ENCODE measurements around the gene APOBEC3B.
"Not testable (repeated sequence)": the region's sequence is repeated elsewhere in the genome, so short reads cannot be mapped to it uniquely, and the experiment has no call there.

- not testable (repeated sequence) for TF ChIP-seq FOS (IDR thresholded peaks at IDR 0.05; ENCODE audit: borderline replicate concordance, insufficient read depth, low read length); POLR2A (IDR thresholded peaks at IDR 0.05; ENCODE audit: low read depth, low read length); EZH2 (IDR thresholded peaks at IDR 0.05; ENCODE audit: borderline replicate concordance, low read depth, low read length, severe bottlenecking)
- TF ChIP-seq, protein P1, sequence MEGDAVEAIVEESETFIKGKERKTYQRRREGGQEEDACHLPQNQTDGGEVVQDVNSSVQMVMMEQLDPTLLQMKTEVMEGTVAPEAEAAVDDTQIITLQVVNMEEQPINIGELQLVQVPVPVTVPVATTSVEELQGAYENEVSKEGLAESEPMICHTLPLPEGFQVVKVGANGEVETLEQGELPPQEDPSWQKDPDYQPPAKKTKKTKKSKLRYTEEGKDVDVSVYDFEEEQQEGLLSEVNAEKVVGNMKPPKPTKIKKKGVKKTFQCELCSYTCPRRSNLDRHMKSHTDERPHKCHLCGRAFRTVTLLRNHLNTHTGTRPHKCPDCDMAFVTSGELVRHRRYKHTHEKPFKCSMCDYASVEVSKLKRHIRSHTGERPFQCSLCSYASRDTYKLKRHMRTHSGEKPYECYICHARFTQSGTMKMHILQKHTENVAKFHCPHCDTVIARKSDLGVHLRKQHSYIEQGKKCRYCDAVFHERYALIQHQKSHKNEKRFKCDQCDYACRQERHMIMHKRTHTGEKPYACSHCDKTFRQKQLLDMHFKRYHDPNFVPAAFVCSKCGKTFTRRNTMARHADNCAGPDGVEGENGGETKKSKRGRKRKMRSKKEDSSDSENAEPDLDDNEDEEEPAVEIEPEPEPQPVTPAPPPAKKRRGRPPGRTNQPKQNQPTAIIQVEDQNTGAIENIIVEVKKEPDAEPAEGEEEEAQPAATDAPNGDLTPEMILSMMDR (IDR thresholded peaks at IDR 0.05; ENCODE audit: extremely low read depth in 1 of 2, insufficient read depth in 1 of 2, low read depth in 1 of 2, low read length in 2 of 2) = not testable (repeated sequence)
- TF ChIP-seq, protein P2, sequence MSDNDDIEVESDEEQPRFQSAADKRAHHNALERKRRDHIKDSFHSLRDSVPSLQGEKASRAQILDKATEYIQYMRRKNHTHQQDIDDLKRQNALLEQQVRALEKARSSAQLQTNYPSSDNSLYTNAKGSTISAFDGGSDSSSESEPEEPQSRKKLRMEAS (IDR thresholded peaks at IDR 0.05; ENCODE audit: insufficient read depth, insufficient read length) = not testable (repeated sequence)
Measured at GRCh38 chr22:39031434-39032295, 49.5 kb downstream of the APOBEC3B start.
